Activated effector memory CD4-positive, alpha-beta T cell treated with anti-CD3 and anti-CD28 coated beads, Interleukin-2, amount 50 U/mL, for 16 hours (primary cell): ENCODE measurements around the gene LINGO3.
"Not testable (repeated sequence)": the region's sequence is repeated elsewhere in the genome, so short reads cannot be mapped to it uniquely, and the experiment has no call there.

ENCODE experiments used
- DNase-seq: peaks from one replicate; pipeline ENCODE4 v3.0.0-alpha.2; 2020

The LINGO3 gene

GRCh38 chr19:2308114-2308556 lies at the start of gene LINGO3:
LINGO3 (minus strand) TSS chr19:2308154; CDS start chr19:2291776, 16,378 bp downstream.
- no peak for DNase-seq

GRCh38 chr19:2356036-2356646 lies 48.2 kb upstream of the LINGO3 start:
- no peak for DNase-seq

- no peak for DNase-seq
Measured at GRCh38 chr19:2355168-2356035, 47.4 kb upstream of the LINGO3 start.

DNA sequence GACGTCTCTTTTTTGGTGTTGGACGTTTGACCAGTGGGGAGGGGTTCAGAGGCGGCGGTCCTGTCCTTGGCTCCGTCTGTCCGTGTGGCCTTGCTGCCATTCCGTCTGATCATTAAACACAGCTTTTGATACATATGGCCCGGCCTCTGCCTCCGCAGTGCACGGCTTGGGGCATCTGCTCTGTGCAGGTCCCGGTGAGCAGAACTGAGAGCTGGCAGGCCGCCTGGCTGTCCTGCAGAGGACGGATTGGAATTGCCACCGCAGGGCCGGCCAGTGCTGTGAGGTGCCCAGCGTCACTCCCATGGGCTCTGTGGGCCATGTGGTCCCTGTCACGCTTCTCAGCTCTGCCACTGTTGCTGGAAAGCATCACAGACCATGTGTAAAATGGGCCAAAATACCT lies 46.7 kb upstream of the LINGO3 start:
- DNase-seq, result no peak

- DNase-seq, result no peak
Measured at GRCh38 chr19:2353887-2354592, 46.1 kb upstream of the LINGO3 start.

- DNase-seq, result no peak
Measured at GRCh38 chr19:2353159-2353886, 45.4 kb upstream of the LINGO3 start.

DNA sequence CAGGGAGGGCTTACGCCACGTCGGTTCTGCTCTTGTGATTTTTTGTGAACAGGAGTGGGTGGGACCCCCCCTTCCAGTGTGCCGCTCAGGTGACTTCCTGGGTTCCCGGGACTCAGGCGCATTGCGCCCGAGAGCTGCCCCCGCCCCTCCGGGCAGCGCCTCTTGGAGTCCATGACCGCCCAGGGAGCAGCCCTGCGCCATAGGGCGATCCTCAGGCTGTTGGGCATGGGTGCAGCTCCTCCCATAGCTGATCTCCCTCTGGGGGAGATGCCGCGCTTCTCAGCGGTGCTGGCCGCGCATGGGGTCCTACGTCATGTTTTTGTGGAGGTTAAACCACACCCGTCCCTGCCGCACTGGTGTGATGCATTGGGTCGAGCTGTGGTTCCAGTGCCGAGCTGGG lies 44.2 kb upstream of the LINGO3 start:
- no peak for DNase-seq

GRCh38 chr19:2351591-2351990 lies 43.6 kb upstream of the LINGO3 start:
- DNase-seq, result no peak

- no peak for DNase-seq
Measured at GRCh38 chr19:2350656-2351055, 42.7 kb upstream of the LINGO3 start.

- not testable (repeated sequence) for DNase-seq
Measured at GRCh38 chr19:2349818-2350217, 41.9 kb upstream of the LINGO3 start.

DNA sequence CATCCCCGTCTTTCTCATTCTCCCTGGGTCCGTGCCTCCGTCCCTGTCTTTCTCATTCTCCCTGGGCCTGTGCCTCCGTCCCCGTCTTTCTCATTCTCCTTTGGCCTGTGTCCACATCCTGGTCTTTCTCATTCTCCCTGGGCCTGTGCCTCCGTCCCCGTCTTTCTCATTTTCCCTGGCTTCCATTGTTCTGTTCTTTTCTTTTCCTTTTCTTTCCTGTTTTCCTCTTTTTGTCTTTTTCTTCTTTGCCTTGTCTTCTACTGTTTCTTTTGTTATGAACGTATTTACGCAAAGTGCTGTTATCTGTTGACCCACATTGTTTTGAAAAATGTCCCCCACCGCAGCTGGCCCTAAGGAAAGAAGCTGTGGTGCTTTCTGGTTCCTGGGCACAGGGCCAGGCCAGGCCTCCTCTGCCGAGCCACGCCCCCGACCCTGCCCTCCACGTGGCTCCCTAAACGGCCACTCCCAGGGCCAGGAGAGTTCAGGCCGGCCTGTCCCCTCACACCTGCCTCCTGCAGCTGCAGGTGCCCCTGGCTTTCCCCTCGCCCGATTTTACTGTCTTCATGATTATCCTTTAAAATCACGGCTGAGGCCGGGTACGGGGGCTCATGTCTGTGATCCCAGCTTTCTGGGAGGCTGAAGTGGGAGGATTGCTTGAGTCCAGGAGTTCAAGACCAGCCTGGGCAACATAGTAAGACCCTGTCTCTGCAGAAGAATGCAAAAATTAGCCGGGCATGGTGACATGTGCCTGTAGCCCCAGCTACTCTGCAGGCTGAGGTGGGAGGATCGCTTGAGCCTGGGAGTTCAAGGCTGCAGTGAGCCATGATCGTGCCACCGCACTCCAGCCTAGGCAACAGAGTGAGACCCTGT lies 38.1 kb upstream of the LINGO3 start:
- DNase-seq, result no peak

DNA sequence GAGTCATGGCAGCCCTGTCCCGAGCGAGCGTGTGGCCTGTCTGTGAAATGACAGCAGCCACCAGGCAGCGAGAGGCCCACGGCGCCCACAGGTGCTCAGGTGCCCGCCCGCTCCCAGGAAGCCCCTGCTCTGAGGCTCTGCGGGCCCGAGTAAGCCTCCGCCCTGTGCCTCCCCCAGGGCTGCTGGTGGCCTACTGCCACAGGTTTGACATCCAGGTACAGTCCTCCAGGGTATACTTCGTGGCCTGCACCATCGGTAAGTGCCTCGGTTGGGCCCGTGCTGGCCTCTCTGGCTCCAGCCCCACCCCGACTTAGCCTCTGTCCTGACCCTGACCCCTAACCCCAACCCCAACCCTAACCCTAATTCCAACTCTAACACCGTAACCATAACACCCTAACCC lies 37.1 kb upstream of the LINGO3 start:
- no peak for DNase-seq

GRCh38 chr19:2344381-2344870 lies 36.5 kb upstream of the LINGO3 start:
- no peak for DNase-seq

DNA sequence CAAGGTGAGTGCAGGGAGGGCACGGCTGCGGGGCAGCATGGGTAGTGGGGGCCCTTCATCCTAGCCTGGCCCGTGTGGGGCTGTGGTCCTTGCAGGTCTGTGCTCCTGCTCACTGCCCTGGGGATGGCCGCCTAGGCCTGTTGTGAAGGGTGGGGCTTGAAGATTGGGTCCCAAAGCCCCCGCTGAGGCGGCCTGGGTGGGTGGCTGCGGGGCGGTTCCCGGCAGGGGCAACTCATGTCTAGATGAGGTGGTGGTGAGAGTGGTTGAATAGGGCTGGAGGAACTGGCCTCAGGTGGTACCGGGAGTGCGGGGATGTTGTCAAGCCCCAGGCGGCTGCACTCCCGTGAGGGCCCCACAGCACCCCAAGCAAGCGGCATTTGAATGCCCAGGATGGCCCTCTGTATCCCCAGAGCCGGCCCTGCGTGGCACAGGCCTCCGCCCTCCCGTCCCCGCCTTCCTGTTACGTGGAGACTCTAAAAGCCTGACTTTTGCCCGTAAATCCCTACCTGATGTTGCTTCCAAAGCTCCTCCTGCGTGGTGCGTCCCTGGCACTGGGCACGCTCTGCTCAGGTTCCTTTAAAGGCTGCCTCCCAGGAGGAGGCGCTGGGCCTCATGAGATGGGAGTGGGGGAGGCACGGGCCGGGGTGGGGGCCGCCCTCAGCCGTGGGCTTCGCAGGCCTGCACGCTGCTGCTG lies 35.5 kb upstream of the LINGO3 start:
- no peak for DNase-seq

GRCh38 chr19:2342656-2343288 lies 34.8 kb upstream of the LINGO3 start:
- DNase-seq, result no peak

GRCh38 chr19:2341982-2342381 lies 34.0 kb upstream of the LINGO3 start:
- no peak for DNase-seq

GRCh38 chr19:2341244-2341751 lies 33.3 kb upstream of the LINGO3 start:
- DNase-seq, result no peak

GRCh38 chr19:2340496-2341243 lies 32.7 kb upstream of the LINGO3 start:
- no peak for DNase-seq

- no peak for DNase-seq
Measured at GRCh38 chr19:2339644-2340310, 31.8 kb upstream of the LINGO3 start.
